WTC11 (cell line): Measurements from ENCODE around the gene PCDHGC5. TPM values are rescaled to one million over a fixed set of nuclear protein-coding genes. Genes with fewer than 3 reads are reported as not detected.

ENCODE experiments used
- ATAC-seq: fragments of 200-7000 bp; cut with Tn5 transposase; 2 replicates; pipeline ENCODE4 v1.10.0; 2021; ENCODE audit warnings: mild to moderate bottlenecking, moderate library complexity
- CTCF ChIA-PET: fragments of 300-600 bp; sonication (Branson Sonifier 250); formaldehyde crosslinking; loops from one replicate; lab custom pipeline; 2021; ENCODE audit warnings: antibody characterized with exemption; lab: Charles Lee
- POLR2A ChIA-PET: fragments of 350-600 bp; sonication (Branson Sonifier 250); formaldehyde crosslinking; loops from one replicate; lab custom pipeline; 2021; ENCODE audit warnings: antibody characterized with exemption; lab: Charles Lee
- DNase-seq: peaks from one replicate; pipeline ENCODE4 v3.0.0; 2021; ENCODE audit warnings: low spot score
- H3K27ac Mint-ChIP-seq: 2 replicates; pipeline ENCODE4 v1.8.0; 2021; ENCODE audit warnings: mixed read lengths
- H3K27me3 Mint-ChIP-seq: 2 replicates; pipeline ENCODE4 v1.8.0; 2021; ENCODE audit warnings: low read depth, mild to moderate bottlenecking, moderate library complexity, mixed read lengths
- H3K36me3 Mint-ChIP-seq: 2 replicates; pipeline ENCODE4 v1.8.0; 2021; ENCODE audit warnings: mixed read lengths
- H3K4me1 Mint-ChIP-seq: 2 replicates; pipeline ENCODE4 v1.8.0; 2022; ENCODE audit warnings: mixed read lengths
- H3K4me3 Mint-ChIP-seq: 2 replicates; pipeline ENCODE4 v1.8.0; 2021; ENCODE audit warnings: mild to moderate bottlenecking, moderate library complexity, mixed read lengths
- H3K9me3 Mint-ChIP-seq: 2 replicates; pipeline ENCODE4 v1.8.0; 2021; ENCODE audit warnings: mixed read lengths
- ATF1 ChIP-seq: sonication (generic); formaldehyde crosslinking; IDR thresholded peaks from 2 replicates; pipeline ENCODE4 v1.8.1; 2023; ENCODE audit warnings: mild to moderate bottlenecking, moderate library complexity, missing genetic modification reagents
- CBFB ChIP-seq: sonication (generic); formaldehyde crosslinking; IDR thresholded peaks from 2 replicates; pipeline ENCODE4 v1.8.1; 2022; ENCODE audit warnings: mild to moderate bottlenecking, low read depth, missing genetic modification reagents
- EMX1 ChIP-seq: fragments of 250-450 bp; sonication (Bioruptor Pico); IDR thresholded peaks from 2 replicates; pipeline ENCODE4 v1.8.0; 2021; ENCODE audit warnings: mild to moderate bottlenecking
- ETV6 ChIP-seq: sonication (generic); formaldehyde crosslinking; IDR thresholded peaks from 2 replicates; pipeline ENCODE4 v1.8.1; 2022; ENCODE audit warnings: mild to moderate bottlenecking, missing genetic modification reagents
- HMGA2 ChIP-seq: fragments of 250-450 bp; sonication (Bioruptor Pico); IDR thresholded peaks from 2 replicates; pipeline ENCODE4 v1.4.0; 2021; ENCODE audit warnings: mild to moderate bottlenecking, moderate library complexity
- JUN ChIP-seq: sonication (generic); formaldehyde crosslinking; IDR thresholded peaks from 2 replicates; pipeline ENCODE4 v1.8.0; 2023; ENCODE audit warnings: mild to moderate bottlenecking, missing genetic modification reagents
- MYBL2 ChIP-seq: sonication (generic); formaldehyde crosslinking; IDR thresholded peaks from 2 replicates; pipeline ENCODE4 v1.8.1; 2023; ENCODE audit warnings: mild to moderate bottlenecking, moderate library complexity, missing genetic modification reagents
- NR3C1 ChIP-seq: sonication (generic); formaldehyde crosslinking; conservative IDR thresholded peaks from 2 replicates; pipeline ENCODE4 v1.8.1; 2023; ENCODE audit warnings: low read depth, mild to moderate bottlenecking, missing genetic modification reagents
- SMAD3 ChIP-seq: sonication (generic); formaldehyde crosslinking; IDR thresholded peaks from 2 replicates; pipeline ENCODE4 v1.8.0; 2022; ENCODE audit warnings: missing genetic modification reagents, mild to moderate bottlenecking, borderline replicate concordance
- SP1 ChIP-seq: sonication (generic); formaldehyde crosslinking; conservative IDR thresholded peaks from 2 replicates; pipeline ENCODE4 v1.8.1; 2022; ENCODE audit warnings: missing genetic modification reagents
- TEAD1 ChIP-seq: sonication (generic); formaldehyde crosslinking; IDR thresholded peaks from 2 replicates; pipeline ENCODE4 v1.8.0; 2022; ENCODE audit warnings: mild to moderate bottlenecking, missing genetic modification reagents
- TEAD4 ChIP-seq: sonication (generic); formaldehyde crosslinking; IDR thresholded peaks from 2 replicates; pipeline ENCODE4 v1.8.0; 2022; ENCODE audit warnings: mild to moderate bottlenecking, missing genetic modification reagents
- TP53 ChIP-seq: sonication (generic); formaldehyde crosslinking; IDR thresholded peaks from 2 replicates; pipeline ENCODE4 v1.8.1; 2023; ENCODE audit warnings: mild to moderate bottlenecking, missing genetic modification reagents
- ZBTB21 ChIP-seq: sonication (generic); formaldehyde crosslinking; IDR thresholded peaks from 2 replicates; pipeline ENCODE4 v1.8.1; 2023; ENCODE audit warnings: mild to moderate bottlenecking, missing genetic modification reagents, borderline replicate concordance
- ZNF396 ChIP-seq: fragments of 250-450 bp; sonication (Bioruptor Pico); IDR thresholded peaks from 2 replicates; pipeline ENCODE4 v1.8.0; 2021; ENCODE audit warnings: mild to moderate bottlenecking, moderate library complexity, borderline replicate concordance
- total RNA-seq: library from RNA; stranded (reverse); gene quantifications from 3 replicates; pipeline ENCODE4 v1.2.3, GENCODE V29; 2021
- TF ChIP-seq, protein P1 (sequence below): fragments of 250-450 bp; sonication (Bioruptor Pico); IDR thresholded peaks from 2 replicates; pipeline ENCODE4 v1.9.0; 2021; ENCODE audit warnings: mild to moderate bottlenecking, borderline replicate concordance
- TF ChIP-seq, protein P2 (sequence below): sonication (generic); formaldehyde crosslinking; conservative IDR thresholded peaks from 2 replicates; pipeline ENCODE4 v1.8.1; 2023; ENCODE audit warnings: mild to moderate bottlenecking, low read depth, missing genetic modification reagents, moderate library complexity
- TF ChIP-seq, protein P3 (sequence below): fragments of 200-600 bp; IDR thresholded peaks from 2 replicates; pipeline ENCODE4 v1.8.0; 2022; ENCODE audit warnings: antibody characterized with exemption
- TF ChIP-seq, protein P4 (sequence below): sonication (generic); formaldehyde crosslinking; IDR thresholded peaks from 2 replicates; pipeline ENCODE4 v1.8.0; 2022; ENCODE audit warnings: missing genetic modification reagents
- TF ChIP-seq, protein P5 (sequence below): sonication (generic); formaldehyde crosslinking; IDR thresholded peaks from 2 replicates; pipeline ENCODE4 v1.8.0; 2023; ENCODE audit warnings: missing genetic modification reagents
- TF ChIP-seq, protein P6 (sequence below): sonication (generic); formaldehyde crosslinking; IDR thresholded peaks from 2 replicates; pipeline ENCODE4 v1.8.0; 2022; ENCODE audit warnings: mild to moderate bottlenecking, missing genetic modification reagents

PCDHGC5 gene
- total RNA-seq, 1 experiment from 2014 or later: 1.5 TPM

DNA sequence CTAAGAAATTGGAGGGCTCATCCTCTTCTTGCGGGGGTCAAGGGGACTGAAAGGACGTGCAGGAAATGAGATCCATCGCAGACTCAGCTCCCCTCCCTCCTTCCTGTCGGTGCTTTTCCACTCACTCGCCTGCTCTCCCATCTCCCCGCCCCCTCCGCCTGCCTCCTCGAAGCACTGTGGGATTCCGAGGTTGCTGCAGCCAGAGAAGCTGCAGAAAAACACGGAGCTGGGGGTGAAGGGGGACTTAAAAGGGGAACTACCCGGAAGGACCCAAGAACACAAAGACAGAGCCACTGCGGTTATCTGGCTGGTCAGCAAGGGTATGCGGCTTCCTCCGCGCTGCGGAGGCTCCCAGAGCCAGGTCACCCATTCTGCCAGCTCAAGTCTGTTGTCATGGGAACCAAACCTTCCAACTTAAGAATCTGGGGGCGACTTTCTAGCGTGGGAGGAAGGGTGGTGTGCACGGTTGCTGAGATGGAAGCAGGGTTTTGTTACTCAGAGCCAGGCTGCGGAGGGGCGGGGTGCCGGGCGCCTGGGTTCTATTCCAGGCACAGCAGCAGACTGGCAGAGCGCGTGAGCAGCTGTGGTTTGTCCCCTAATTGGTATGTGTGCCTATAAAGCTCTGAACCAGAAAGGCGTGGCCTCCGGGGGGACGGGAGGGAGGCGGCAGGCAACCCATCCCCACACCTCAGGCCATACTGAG, 24.9 kb downstream of the PCDHGC5 start:
- Mint-ChIP-seq H3K36me3 (peaks cover 25% of the 10 kb centered on the region), H3K4me3 (peak overlapping the region; percentile 87), H3K27me3 (no peaks in the 10 kb centered on the region), H3K27ac (peak overlapping the region; percentile 94), H3K9me3 (no peaks in the 10 kb centered on the region), H3K4me1 (peaks cover 49% of the 10 kb centered on the region)
- ATAC-seq (peak; percentile 38), DNase-seq (peak; percentile 69)
- ChIA-PET CTCF (interaction anchor here (0.5 to 10.5 kb wide), 45 partner anchors 8 to 1393 kb away, joined by 3 to 131 read pairs (median 6); partner anchors contain the start of genes DIAPH1, PCDHB10, PCDHB14 and PCDHB15), POLR2A (interaction anchor here (0.6 to 2.5 kb wide), 15 partner anchors 8 to 194 kb away, joined by 3 to 10 read pairs (median 4); partner anchors contain the start of genes PCDHGA10, PCDHGA11, PCDHGA12 and PCDHGB7)
- TF ChIP-seq CBFB (CRISPR knock-in tag) (no peak), NR3C1 (CRISPR knock-in tag) (no peak), TEAD1 (CRISPR knock-in tag) (peak; percentile 58; the same call in 1 of the 2 replicates), MYBL2 (CRISPR knock-in tag) (no peak), JUN (CRISPR knock-in tag) (no peak), TP53 (CRISPR knock-in tag) (0 out of 2 replicates have a peak, but pooled peaks have one; percentile 51), HMGA2 (CRISPR knock-in tag) (no peak), TEAD4 (CRISPR knock-in tag) (no peak), ZNF396 (CRISPR knock-in tag) (no peak), ZBTB21 (CRISPR knock-in tag) (no peak), ATF1 (CRISPR knock-in tag) (no peak), ETV6 (peak; percentile 75; the same call in 1 of the 2 replicates), SMAD3 (CRISPR knock-in tag) (no peak), SP1 (peak; percentile 26; the same call in 1 of the 2 replicates), EMX1 (CRISPR knock-in tag) (no peak)
- TF ChIP-seq, protein P1, sequence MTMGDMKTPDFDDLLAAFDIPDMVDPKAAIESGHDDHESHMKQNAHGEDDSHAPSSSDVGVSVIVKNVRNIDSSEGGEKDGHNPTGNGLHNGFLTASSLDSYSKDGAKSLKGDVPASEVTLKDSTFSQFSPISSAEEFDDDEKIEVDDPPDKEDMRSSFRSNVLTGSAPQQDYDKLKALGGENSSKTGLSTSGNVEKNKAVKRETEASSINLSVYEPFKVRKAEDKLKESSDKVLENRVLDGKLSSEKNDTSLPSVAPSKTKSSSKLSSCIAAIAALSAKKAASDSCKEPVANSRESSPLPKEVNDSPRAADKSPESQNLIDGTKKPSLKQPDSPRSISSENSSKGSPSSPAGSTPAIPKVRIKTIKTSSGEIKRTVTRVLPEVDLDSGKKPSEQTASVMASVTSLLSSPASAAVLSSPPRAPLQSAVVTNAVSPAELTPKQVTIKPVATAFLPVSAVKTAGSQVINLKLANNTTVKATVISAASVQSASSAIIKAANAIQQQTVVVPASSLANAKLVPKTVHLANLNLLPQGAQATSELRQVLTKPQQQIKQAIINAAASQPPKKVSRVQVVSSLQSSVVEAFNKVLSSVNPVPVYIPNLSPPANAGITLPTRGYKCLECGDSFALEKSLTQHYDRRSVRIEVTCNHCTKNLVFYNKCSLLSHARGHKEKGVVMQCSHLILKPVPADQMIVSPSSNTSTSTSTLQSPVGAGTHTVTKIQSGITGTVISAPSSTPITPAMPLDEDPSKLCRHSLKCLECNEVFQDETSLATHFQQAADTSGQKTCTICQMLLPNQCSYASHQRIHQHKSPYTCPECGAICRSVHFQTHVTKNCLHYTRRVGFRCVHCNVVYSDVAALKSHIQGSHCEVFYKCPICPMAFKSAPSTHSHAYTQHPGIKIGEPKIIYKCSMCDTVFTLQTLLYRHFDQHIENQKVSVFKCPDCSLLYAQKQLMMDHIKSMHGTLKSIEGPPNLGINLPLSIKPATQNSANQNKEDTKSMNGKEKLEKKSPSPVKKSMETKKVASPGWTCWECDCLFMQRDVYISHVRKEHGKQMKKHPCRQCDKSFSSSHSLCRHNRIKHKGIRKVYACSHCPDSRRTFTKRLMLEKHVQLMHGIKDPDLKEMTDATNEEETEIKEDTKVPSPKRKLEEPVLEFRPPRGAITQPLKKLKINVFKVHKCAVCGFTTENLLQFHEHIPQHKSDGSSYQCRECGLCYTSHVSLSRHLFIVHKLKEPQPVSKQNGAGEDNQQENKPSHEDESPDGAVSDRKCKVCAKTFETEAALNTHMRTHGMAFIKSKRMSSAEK: no peak
- TF ChIP-seq, protein P2, sequence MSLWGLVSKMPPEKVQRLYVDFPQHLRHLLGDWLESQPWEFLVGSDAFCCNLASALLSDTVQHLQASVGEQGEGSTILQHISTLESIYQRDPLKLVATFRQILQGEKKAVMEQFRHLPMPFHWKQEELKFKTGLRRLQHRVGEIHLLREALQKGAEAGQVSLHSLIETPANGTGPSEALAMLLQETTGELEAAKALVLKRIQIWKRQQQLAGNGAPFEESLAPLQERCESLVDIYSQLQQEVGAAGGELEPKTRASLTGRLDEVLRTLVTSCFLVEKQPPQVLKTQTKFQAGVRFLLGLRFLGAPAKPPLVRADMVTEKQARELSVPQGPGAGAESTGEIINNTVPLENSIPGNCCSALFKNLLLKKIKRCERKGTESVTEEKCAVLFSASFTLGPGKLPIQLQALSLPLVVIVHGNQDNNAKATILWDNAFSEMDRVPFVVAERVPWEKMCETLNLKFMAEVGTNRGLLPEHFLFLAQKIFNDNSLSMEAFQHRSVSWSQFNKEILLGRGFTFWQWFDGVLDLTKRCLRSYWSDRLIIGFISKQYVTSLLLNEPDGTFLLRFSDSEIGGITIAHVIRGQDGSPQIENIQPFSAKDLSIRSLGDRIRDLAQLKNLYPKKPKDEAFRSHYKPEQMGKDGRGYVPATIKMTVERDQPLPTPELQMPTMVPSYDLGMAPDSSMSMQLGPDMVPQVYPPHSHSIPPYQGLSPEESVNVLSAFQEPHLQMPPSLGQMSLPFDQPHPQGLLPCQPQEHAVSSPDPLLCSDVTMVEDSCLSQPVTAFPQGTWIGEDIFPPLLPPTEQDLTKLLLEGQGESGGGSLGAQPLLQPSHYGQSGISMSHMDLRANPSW: no peak
- TF ChIP-seq, protein P3, sequence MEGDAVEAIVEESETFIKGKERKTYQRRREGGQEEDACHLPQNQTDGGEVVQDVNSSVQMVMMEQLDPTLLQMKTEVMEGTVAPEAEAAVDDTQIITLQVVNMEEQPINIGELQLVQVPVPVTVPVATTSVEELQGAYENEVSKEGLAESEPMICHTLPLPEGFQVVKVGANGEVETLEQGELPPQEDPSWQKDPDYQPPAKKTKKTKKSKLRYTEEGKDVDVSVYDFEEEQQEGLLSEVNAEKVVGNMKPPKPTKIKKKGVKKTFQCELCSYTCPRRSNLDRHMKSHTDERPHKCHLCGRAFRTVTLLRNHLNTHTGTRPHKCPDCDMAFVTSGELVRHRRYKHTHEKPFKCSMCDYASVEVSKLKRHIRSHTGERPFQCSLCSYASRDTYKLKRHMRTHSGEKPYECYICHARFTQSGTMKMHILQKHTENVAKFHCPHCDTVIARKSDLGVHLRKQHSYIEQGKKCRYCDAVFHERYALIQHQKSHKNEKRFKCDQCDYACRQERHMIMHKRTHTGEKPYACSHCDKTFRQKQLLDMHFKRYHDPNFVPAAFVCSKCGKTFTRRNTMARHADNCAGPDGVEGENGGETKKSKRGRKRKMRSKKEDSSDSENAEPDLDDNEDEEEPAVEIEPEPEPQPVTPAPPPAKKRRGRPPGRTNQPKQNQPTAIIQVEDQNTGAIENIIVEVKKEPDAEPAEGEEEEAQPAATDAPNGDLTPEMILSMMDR: no peak
- TF ChIP-seq, protein P4, sequence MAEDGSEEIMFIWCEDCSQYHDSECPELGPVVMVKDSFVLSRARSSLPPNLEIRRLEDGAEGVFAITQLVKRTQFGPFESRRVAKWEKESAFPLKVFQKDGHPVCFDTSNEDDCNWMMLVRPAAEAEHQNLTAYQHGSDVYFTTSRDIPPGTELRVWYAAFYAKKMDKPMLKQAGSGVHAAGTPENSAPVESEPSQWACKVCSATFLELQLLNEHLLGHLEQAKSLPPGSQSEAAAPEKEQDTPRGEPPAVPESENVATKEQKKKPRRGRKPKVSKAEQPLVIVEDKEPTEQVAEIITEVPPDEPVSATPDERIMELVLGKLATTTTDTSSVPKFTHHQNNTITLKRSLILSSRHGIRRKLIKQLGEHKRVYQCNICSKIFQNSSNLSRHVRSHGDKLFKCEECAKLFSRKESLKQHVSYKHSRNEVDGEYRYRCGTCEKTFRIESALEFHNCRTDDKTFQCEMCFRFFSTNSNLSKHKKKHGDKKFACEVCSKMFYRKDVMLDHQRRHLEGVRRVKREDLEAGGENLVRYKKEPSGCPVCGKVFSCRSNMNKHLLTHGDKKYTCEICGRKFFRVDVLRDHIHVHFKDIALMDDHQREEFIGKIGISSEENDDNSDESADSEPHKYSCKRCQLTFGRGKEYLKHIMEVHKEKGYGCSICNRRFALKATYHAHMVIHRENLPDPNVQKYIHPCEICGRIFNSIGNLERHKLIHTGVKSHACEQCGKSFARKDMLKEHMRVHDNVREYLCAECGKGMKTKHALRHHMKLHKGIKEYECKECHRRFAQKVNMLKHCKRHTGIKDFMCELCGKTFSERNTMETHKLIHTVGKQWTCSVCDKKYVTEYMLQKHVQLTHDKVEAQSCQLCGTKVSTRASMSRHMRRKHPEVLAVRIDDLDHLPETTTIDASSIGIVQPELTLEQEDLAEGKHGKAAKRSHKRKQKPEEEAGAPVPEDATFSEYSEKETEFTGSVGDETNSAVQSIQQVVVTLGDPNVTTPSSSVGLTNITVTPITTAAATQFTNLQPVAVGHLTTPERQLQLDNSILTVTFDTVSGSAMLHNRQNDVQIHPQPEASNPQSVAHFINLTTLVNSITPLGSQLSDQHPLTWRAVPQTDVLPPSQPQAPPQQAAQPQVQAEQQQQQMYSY: peak; percentile 77
- TF ChIP-seq, protein P5, sequence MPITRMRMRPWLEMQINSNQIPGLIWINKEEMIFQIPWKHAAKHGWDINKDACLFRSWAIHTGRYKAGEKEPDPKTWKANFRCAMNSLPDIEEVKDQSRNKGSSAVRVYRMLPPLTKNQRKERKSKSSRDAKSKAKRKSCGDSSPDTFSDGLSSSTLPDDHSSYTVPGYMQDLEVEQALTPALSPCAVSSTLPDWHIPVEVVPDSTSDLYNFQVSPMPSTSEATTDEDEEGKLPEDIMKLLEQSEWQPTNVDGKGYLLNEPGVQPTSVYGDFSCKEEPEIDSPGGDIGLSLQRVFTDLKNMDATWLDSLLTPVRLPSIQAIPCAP (CRISPR knock-in tag): no peak
- TF ChIP-seq, protein P6, sequence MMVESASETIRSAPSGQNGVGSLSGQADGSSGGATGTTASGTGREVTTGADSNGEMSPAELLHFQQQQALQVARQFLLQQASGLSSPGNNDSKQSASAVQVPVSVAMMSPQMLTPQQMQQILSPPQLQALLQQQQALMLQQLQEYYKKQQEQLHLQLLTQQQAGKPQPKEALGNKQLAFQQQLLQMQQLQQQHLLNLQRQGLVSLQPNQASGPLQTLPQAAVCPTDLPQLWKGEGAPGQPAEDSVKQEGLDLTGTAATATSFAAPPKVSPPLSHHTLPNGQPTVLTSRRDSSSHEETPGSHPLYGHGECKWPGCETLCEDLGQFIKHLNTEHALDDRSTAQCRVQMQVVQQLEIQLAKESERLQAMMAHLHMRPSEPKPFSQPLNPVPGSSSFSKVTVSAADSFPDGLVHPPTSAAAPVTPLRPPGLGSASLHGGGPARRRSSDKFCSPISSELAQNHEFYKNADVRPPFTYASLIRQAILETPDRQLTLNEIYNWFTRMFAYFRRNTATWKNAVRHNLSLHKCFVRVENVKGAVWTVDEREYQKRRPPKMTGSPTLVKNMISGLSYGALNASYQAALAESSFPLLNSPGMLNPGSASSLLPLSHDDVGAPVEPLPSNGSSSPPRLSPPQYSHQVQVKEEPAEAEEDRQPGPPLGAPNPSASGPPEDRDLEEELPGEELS (CRISPR knock-in tag): peak; percentile 39; the same call in 1 of the 2 replicates
